Erythroblast (primary cell): Measurements from ENCODE around the gene MS4A3.
"Not testable (repeated sequence)": the region's sequence is repeated elsewhere in the genome, so short reads cannot be mapped to it uniquely, and the experiment has no call there.

ENCODE experiments used
- GATA1 ChIP-seq: IDR thresholded peaks from 2 replicates; pipeline ENCODE4 v1.6.1; 2011; ENCODE audit warnings: low read depth, mild to moderate bottlenecking, control low read depth, low read length, moderate library complexity
- POLR2A ChIP-seq: IDR thresholded peaks from 2 replicates; pipeline ENCODE4 v1.6.1; 2011; ENCODE audit warnings: mild to moderate bottlenecking, low read length

- TF ChIP-seq POLR2A, GATA1: not testable (repeated sequence)
Measured at GRCh38 chr11:60101368-60101767, 44.9 kb downstream of the MS4A3 start.
